ENCODE data around the gene DNAH2.

The DNAH2 gene

GRCh38 chr17:7721612-7722011, 4.1 kb downstream of the DNAH2 start:
- DNase-seq (ENCODE audit: low read depth), result no peak

DNA sequence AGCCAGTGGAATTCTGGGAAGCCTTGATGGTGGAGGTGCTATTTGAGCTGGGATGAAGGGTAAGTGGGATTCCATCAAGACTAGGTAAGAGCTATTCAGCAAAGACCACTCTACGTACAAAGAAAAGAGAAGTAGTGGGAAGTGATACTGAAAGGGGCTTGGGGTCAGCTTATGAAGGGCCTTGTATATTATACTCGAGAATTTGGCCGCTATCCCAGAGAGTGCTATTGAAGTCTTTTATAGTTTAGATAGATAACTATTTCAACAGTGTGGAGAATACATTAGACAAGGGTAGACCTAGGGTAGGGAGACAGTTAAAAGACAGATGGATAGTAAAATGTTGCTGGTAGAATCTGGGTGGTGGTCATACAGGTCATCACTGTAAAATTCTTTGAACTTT, 10.3 kb downstream of the DNAH2 start:
- no peak for DNase-seq (ENCODE audit: low read depth)

DNA sequence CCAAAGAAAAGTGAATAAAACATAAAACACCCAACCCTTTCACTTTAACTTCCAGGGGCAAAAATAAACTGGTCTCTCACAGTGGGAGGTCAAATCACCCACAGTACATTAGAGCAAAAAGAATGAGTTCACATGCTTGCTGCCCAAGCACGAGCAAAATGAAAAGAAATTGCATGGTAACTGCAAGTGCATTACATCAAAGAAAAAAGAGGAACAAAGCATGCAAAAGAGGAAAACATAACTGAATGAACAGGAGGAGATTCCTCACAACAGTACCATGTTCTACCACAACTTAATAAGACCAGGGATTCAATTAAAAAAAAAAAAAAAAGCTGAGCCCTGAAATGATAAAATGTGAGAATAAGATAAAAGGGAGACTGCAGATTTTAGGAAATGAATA, 12.3 kb downstream of the DNAH2 start:
- no peak for DNase-seq (ENCODE audit: low read depth)

GRCh38 chr17:7732981-7733539, 15.5 kb downstream of the DNAH2 start:
- no peak for DNase-seq (ENCODE audit: low read depth)

GRCh38 chr17:7737601-7738000, 20.1 kb downstream of the DNAH2 start:
- no peak for DNase-seq (ENCODE audit: low read depth)

- no peak for DNase-seq (ENCODE audit: low read depth)
These were observed 22.2 kb downstream of the DNAH2 start for GRCh38 chr17:7739746-7740145.

GRCh38 chr17:7740481-7741001, 23.0 kb downstream of the DNAH2 start:
- DNase-seq (ENCODE audit: low read depth), result no peak

DNA sequence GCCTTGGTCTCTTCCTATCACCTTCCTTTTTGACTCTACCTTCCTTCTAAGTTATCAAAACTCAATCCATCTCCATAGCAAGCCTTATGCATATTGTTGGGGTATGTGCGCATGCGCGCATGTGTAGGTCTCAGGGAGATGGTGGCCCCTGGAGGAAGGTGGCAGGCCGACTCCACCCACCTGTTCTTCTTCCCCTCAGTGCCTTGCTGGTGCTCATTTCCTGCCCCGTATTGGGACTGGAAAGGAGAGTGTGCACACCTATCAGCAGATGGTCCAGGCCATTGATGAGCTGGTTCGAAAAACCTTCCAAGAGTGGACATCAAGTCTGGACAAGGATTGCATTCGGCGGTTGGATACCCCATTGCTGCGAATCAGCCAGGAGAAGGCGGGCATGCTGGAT, 25.2 kb downstream of the DNAH2 start:
- DNase-seq (ENCODE audit: low read depth), result no peak

- DNase-seq (ENCODE audit: low read depth), result no peak
These were observed 26.9 kb downstream of the DNAH2 start for GRCh38 chr17:7744416-7744815.

- no peak for DNase-seq (ENCODE audit: low read depth)
These were observed 28.4 kb downstream of the DNAH2 start for GRCh38 chr17:7745748-7746470.

- DNase-seq (ENCODE audit: low read depth), result no peak
These were observed 30.1 kb downstream of the DNAH2 start for GRCh38 chr17:7747635-7748071.

DNA sequence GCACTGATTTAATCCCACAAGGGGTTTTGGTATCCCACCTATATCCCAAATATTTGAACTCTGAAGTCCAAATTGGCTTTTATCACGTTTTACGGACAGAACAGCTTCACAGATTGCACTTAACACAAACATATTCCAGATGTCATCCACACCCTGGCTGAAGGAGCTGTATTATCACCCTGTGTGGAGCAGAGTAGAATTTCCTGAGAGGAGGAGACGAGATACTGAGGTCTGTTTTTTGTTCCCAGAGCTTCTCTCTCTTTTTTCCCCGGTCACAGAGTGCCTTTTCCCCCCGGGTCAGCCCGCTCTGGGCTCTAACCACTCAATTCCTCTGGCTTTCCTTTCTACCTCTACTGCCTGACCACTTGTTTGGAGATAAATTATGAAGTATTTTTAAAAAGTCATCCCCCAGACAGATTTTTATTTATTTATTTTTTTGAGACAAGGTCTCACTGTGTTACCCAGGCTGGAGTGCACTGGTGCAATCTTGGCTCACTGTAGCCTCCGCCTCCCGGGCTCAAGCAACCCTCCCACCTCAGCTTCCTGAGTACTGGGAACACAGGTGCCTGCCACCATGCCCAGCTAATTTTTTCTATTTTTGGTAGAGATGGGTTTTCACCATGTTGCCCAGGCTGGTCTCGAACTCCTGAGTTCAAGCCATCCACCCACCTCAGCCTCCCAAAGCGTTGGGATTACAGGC, 30.7 kb downstream of the DNAH2 start:
- DNase-seq (ENCODE audit: low read depth), result no peak

- DNase-seq (ENCODE audit: low read depth), result no peak
These were observed 32.8 kb downstream of the DNAH2 start for GRCh38 chr17:7750321-7750821.

- DNase-seq (ENCODE audit: low read depth), result no peak
These were observed 37.1 kb downstream of the DNAH2 start for GRCh38 chr17:7754656-7755055.

GRCh38 chr17:7755095-7755890, 37.7 kb downstream of the DNAH2 start:
- DNase-seq (ENCODE audit: low read depth), result no peak

DNA sequence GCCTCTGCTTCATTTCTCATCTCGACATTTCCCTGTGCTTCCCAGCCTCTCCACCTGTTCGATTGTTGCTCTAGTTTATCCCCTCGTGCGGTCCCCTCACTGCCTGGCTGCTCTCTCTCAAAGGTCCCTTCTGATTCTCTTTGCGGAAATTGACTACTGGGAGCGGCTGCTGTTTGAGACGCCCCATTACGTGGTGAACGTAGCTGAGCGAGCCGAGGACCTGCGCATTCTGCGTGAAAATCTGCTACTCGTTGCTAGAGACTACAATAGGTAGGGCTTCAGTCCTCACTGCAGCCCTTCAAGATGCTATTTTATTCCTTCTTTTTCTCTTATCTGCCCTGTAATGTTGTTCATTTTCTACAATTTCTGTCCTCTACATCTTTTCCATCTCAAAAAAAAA, 39.4 kb downstream of the DNAH2 start:
- no peak for DNase-seq (ENCODE audit: low read depth)

DNA sequence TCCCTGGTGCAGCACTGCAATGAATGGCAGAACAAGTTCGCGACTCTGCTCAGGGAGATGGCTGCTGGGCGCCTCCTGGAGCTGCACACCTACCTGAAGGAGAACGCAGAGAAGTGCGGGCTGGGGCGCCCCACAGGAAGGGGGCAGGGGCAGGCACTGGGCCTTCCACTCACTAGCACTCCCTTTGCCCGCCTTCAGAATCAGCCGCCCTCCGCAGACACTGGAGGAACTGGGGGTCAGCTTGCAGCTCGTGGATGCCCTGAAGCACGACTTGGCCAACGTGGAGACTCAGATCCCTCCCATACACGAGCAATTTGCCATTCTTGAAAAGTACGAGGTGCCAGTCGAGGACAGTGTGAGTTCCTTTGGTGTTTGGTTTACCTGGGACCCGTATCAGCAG, 46.4 kb downstream of the DNAH2 start:
- DNase-seq (ENCODE audit: low read depth), result no peak

- DNase-seq (ENCODE audit: low read depth), result no peak
These were observed 49.5 kb downstream of the DNAH2 start for GRCh38 chr17:7767004-7767403.

DNA sequence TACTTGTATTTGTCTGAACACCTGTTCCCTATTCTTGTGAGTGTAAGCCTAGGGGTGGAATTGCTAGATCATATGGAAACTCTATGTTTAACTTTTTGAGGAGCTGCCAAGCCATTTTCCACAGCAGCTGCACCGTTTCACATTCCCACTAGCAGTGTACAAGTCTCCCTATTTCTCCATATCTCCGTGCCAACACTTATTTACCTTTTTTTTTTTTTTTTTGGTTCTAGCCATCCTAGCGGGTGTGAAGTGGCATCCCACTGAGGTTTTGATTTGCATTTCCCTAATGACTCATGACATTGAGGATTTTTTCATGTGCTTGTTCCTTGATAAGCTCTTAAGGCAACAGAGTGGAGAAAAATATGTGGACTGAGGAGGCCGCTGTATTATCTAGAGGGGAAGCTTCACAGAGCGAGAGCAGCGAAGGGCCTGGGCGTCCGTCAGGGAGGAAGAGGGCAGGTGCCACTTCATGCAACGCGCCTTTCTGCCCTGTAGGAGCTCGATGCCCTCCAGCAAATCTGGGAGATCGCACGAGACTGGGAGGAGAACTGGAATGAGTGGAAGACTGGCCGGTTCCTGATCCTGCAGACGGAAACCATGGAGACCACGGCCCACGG, 50.0 kb downstream of the DNAH2 start:
- DNase-seq (ENCODE audit: low read depth), result no peak

DNA sequence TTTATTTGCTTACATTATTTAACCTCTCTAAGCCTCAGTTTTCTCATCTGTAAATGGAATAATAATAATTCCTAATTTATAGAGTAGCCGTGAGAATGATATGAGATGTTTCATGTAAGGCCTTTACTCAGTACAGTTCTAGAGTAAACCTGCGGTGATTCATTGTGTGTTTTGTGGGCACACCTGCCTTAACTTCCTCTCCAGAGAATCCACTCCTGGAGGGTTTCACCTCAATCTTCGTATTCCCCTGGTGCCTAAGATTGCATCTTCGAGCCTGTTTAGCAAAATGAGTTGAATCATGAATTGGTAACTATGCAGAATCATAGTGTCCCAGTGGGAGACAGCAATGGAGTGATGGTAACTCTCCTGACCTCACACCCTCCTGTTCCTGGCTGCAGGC, 52.3 kb downstream of the DNAH2 start:
- no peak for DNase-seq (ENCODE audit: low read depth)

DNA sequence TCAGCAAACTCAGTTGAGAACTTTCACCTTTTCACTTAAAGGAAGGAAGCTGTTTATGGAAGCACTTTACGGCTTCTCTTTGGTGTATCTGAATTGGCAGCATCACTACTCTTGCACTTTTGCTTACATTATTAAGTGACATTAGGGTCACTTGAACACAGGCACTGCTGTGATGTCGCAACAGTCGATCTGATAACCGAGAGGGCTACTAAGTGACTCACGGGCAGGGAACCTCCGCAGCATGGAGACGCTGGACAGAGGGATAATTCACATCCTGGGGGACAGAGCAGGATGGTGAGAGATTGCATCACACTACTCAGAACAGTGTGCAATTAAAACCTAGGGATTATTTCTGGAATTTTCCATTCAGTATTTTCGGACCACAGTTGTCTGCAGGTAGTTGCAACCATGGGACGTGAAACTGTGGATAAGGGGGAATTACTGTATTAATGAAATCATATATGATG, 56.5 kb downstream of the DNAH2 start:
- DNase-seq (ENCODE audit: low read depth), result no peak

DNA sequence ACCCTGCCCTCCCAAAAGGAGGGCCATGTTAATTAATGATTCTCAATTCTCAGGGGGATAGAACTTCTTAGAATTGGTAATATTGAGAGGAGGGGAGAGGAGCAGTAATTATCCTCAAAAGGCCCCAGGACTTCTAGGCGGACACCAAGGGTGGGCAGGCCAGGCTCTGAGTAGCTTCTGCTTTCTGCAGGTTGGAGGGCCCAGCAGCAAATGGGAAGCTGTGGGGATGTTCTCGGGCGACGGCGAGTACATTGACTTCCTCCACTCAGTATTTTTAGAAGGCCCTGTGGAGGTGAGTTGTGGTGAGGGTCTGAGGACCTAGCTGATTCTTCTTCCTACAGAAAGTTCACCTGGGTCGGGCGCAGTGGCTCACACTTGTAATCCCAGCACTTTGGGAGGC, 57.5 kb downstream of the DNAH2 start:
- no peak for DNase-seq (ENCODE audit: low read depth)

All from activated T-helper 9 cell treated with anti-CD3 and anti-CD28 coated beads, Interleukin-2, amount 50 U/mL, for 16 hours (primary cell).